NT2/D1 (cell line): Measurements from ENCODE around the gene EFCAB6.

ENCODE experiments used
- DNase-seq: peaks from one replicate; pipeline ENCODE4 v3.0.0-alpha.2; 2011; ENCODE audit warnings: low read depth, low spot score
- H3K27me3 ChIP-seq: 2 replicates; pipeline ENCODE4 v1.6.0; 2011; ENCODE audit warnings: mild to moderate bottlenecking; ENCODE audit not compliant: insufficient read length, insufficient read depth
- H3K36me3 ChIP-seq: 2 replicates; pipeline ENCODE4 v1.6.1; 2011; ENCODE audit warnings: mild to moderate bottlenecking, low read length, mixed read lengths; ENCODE audit not compliant: insufficient read depth, insufficient read length
- H3K4me1 ChIP-seq: 2 replicates; pipeline ENCODE4 v1.5.1; 2011; ENCODE audit not compliant: insufficient read depth, insufficient read length
- H3K4me3 ChIP-seq: 2 replicates; pipeline ENCODE4 v1.5.1; 2011; ENCODE audit warnings: low read depth; ENCODE audit not compliant: insufficient read length
- H3K9ac ChIP-seq: 2 replicates; pipeline ENCODE4 v1.6.0; 2011; ENCODE audit warnings: low read depth; ENCODE audit not compliant: insufficient read length
- H3K9me3 ChIP-seq: 2 replicates; pipeline ENCODE4 v1.5.1; 2011; ENCODE audit warnings: mild to moderate bottlenecking, low read length; ENCODE audit not compliant: insufficient read depth
- SUZ12 ChIP-seq: IDR thresholded peaks from 2 replicates; pipeline ENCODE4 v1.6.1; 2011; ENCODE audit not compliant: insufficient read length, insufficient read depth; ENCODE audit errors: extremely low read depth
- YY1 ChIP-seq: IDR thresholded peaks from 2 replicates; pipeline ENCODE4 v1.6.1; 2011; ENCODE audit not compliant: insufficient read length, insufficient read depth
- ZNF274 ChIP-seq: IDR thresholded peaks from 2 replicates; pipeline ENCODE4 v1.6.1; 2011; ENCODE audit warnings: mild to moderate bottlenecking, low read depth, low read length

The EFCAB6 gene

GRCh38 chr22:43479962-43480361 lies 332.1 kb downstream of the EFCAB6 start:
- Histone ChIP-seq H3K36me3 (no peaks in the 10 kb centered on the region), H3K9me3 (no peaks in the 10 kb centered on the region), H3K9ac (no peak overlapping the region), H3K27me3 (no peaks in the 10 kb centered on the region), H3K4me3 (no peak overlapping the region), H3K4me1 (peaks cover 2% of the 10 kb centered on the region)
- TF ChIP-seq ZNF274 (no peak), SUZ12 (no peak), YY1 (no peak)
- no peak for DNase-seq

GRCh38 chr22:43479301-43479950 lies 332.7 kb downstream of the EFCAB6 start:
- Histone ChIP-seq H3K36me3 (no peaks in the 10 kb centered on the region), H3K4me3 (no peak overlapping the region), H3K4me1 (peaks cover 2% of the 10 kb centered on the region), H3K9me3 (no peaks in the 10 kb centered on the region), H3K9ac (no peak overlapping the region), H3K27me3 (no peaks in the 10 kb centered on the region)
- no peak for TF ChIP-seq ZNF274
- TF ChIP-seq YY1, result no peak
- no peak for TF ChIP-seq SUZ12
- DNase-seq, result no peak
